IPS-11a (cell line): ENCODE data around the gene GTPBP10.

Experiments
- H3K4me3 ChIP-seq: one replicate; pipeline ENCODE4 v1.5.1; 2013; ENCODE audit warnings: low read depth, low read length, control low read depth

GTPBP10 gene

DNA sequence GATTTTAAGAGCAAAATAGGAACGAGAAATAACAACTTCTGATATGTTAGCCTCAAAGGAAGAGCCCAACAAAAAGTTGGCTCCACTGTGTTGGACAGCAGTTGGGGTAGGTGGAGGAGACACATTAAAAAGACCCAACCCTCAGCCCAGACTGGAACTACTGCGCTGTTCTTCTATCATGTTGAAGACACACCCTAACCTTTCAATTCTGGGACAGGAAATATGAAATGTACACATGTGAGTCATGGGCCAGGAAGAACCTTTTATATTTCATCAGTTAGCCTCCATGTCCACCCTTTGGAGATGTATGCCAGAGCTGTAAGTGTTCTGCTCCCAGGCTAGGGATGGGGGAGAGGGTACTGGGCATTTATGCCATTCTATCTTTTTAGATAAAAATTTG is 78.9 kb downstream of the GTPBP10 start:
- no peak overlapping the region for H3K4me3 ChIP-seq

- H3K4me3 ChIP-seq, result no peak overlapping the region
Observed at GRCh38 chr7:90430614-90431460, 84.3 kb downstream of the GTPBP10 start.

DNA sequence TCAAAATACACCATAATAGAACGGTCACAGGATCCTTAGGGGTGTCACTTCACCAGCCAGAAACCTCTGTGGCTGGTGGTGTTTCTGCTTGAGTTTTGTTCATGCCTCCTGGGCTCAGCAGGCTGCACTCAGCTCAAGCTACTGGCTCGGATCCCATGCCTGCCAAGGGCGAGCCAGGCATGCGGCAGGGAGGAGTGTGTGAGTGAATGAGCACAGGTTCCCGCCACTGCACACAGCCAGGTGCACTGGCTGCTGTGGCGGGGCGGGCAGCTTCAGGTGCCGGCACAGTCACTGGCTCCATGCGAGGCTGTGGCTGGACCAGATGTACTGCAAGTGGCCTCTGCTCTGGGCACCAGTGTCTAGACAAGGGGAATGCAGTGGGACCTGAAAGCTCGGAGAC is 86.2 kb downstream of the GTPBP10 start:
- H3K4me3 ChIP-seq, result no peak overlapping the region

DNA sequence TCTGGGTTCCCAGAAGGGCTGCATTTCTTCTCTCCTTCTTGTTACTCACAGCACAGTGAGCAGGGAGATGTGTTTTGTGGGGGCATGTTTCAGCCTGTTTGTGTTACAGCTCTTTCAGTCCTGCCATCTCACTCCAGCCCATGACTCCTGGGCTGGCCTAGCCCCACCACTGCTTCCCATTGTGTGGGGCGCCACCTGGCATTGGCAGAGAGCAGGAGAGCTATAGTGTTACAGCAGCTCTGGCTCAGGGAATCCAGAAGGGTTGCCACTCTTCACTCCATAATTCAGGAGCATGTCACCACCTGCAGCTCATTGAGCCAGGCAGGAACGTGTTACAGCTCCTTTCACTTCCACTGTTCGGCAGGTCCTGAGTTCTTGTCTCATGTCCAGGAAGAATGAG is 86.7 kb downstream of the GTPBP10 start:
- no peak overlapping the region for H3K4me3 ChIP-seq
